GM12878 (cell line): Measurements from ENCODE around the gene STX16. TPM values are rescaled to one million over a fixed set of nuclear protein-coding genes. Genes with fewer than 3 reads are reported as not detected.

Source experiments
- ATAC-seq: fragments of 200-7000 bp; cut with Tn5 transposase; 3 replicates; pipeline ENCODE4 v1.9.1; 2020; ENCODE audit warnings: mild to moderate bottlenecking, moderate library complexity
- BruUV-seq: library from RNA; stranded (reverse); fragments of 400-500 nt; replicated peaks from 2 replicates; lab custom pipeline; 2021; lab: Mats Ljungman, UMichigan
- CTCF ChIA-PET: fragments of 300-600 bp; sonication (Branson Sonifier 250); formaldehyde crosslinking; extraction: SDS; loops from one replicate; lab custom pipeline; 2021; ENCODE audit warnings: inconsistent platforms; lab: Yijun Ruan, JAX
- POLR2A ChIA-PET: fragments of 350-600 bp; formaldehyde crosslinking; extraction: SDS; loops from one replicate; lab custom pipeline; 2021; ENCODE audit warnings: inconsistent platforms; lab: Charles Lee
- RAD21 ChIA-PET: fragments of 300-600 bp; sonication (Branson Sonifier 250); formaldehyde crosslinking; loops from one replicate; lab custom pipeline; 2023; ENCODE audit warnings: antibody characterized with exemption; ENCODE audit not compliant: unreplicated experiment; lab: Charles Lee
- SMC1A ChIA-PET: fragments of 300-600 bp; sonication (Branson Sonifier 250); formaldehyde crosslinking; loops from one replicate; lab custom pipeline; 2023; ENCODE audit not compliant: unreplicated experiment, uncharacterized antibody; lab: Charles Lee
- DNase-seq: peaks from one replicate; pipeline ENCODE4 v3.0.0-alpha.2; 2011; ENCODE audit warnings: low read depth, low spot score
- FAIRE-seq: peaks from 3 replicates; lab custom pipeline; 2011; peaks lifted over from hg19 to GRCh38; lab: Jason Lieb, UNC
- H2AFZ ChIP-seq: 2 replicates; pipeline ENCODE4 v1.6.0; 2011; ENCODE audit warnings: low read depth, low read length, control low read depth; ENCODE audit not compliant: control insufficient read depth
- H3K27ac ChIP-seq: 2 replicates; pipeline ENCODE4 v1.5.1; 2011; ENCODE audit warnings: control low read depth; ENCODE audit not compliant: control insufficient read depth, insufficient read depth
- H3K27me3 ChIP-seq, 2 experiments: replicated peaks in 1 of 2; 2 replicates each; pipeline versions ENCODE4 v1.6.0 to v1.6.1; 2011; ENCODE audit warnings: low read length in 1 of 2; ENCODE audit not compliant: control insufficient read depth in 2 of 2, insufficient read depth in 2 of 2
- H3K36me3 ChIP-seq, 2 experiments: 2 replicates each; pipeline ENCODE4 v1.5.1; 2011; ENCODE audit warnings: low read length in 1 of 2; ENCODE audit not compliant: control insufficient read depth in 2 of 2, insufficient read depth in 2 of 2
- H3K4me1 ChIP-seq: 2 replicates; pipeline ENCODE4 v1.6.1; 2011; ENCODE audit warnings: mild to moderate bottlenecking, low read length, moderate library complexity, mixed read lengths; ENCODE audit not compliant: control insufficient read depth, insufficient read depth
- H3K4me2 ChIP-seq: 2 replicates; pipeline ENCODE4 v1.6.0; 2011; ENCODE audit warnings: control low read depth; ENCODE audit not compliant: control insufficient read depth, insufficient read depth
- H3K4me3 ChIP-seq: fragments of 200-600 bp; sonication (generic); 2 replicates; pipeline ENCODE4 v1.5.1; 2016
- H3K79me2 ChIP-seq: 2 replicates; pipeline ENCODE4 v1.6.0; 2011; ENCODE audit warnings: low read length; ENCODE audit not compliant: control insufficient read depth, insufficient read depth
- H3K9ac ChIP-seq: 2 replicates; pipeline ENCODE4 v1.8.0; 2011; ENCODE audit warnings: low read length, control low read depth, mixed read lengths; ENCODE audit not compliant: control insufficient read depth, insufficient read depth
- H3K9me3 ChIP-seq: replicated peaks from 3 replicates; pipeline ENCODE4 v1.5.1; 2011; ENCODE audit warnings: mild to moderate bottlenecking, low read length; ENCODE audit not compliant: control insufficient read depth, insufficient read depth
- H4K20me1 ChIP-seq: 2 replicates; pipeline ENCODE4 v1.6.0; 2011; ENCODE audit not compliant: control insufficient read depth, insufficient read depth
- BMI1 ChIP-seq: fragments of 450-650 bp; IDR thresholded peaks from 2 replicates; pipeline ENCODE4 v1.6.1; 2016; ENCODE audit warnings: mild to moderate bottlenecking, moderate library complexity, borderline replicate concordance
- CHD4 ChIP-seq: fragments of 200-600 bp; sonication (generic); IDR thresholded peaks from 2 replicates; pipeline ENCODE4 v1.6.1; 2016; ENCODE audit warnings: mild to moderate bottlenecking
- HDAC6 ChIP-seq: fragments of 200-600 bp; sonication (generic); IDR thresholded peaks from one replicate; pipeline ENCODE4 v1.8.0; 2017; ENCODE audit warnings: antibody characterized with exemption; ENCODE audit not compliant: unreplicated experiment
- IKZF2 ChIP-seq, 2 experiments: fragments of 450-650 bp; IDR thresholded peaks; 2 replicates each; pipeline ENCODE4 v1.6.1; 2017; ENCODE audit warnings: mild to moderate bottlenecking in 2 of 2, moderate library complexity in 2 of 2
- MLLT1 ChIP-seq: fragments of 450-650 bp; IDR thresholded peaks from 2 replicates; pipeline ENCODE4 v1.6.1; 2016; ENCODE audit warnings: mild to moderate bottlenecking
- NFIC ChIP-seq: IDR thresholded peaks from 2 replicates; pipeline ENCODE4 v1.6.1; 2012; ENCODE audit warnings: low read depth, mild to moderate bottlenecking, inconsistent platforms, low read length, moderate library complexity
- POLR2A ChIP-seq: IDR thresholded peaks from 2 replicates; pipeline ENCODE4 v1.6.1; 2011; ENCODE audit warnings: low read depth, mild to moderate bottlenecking, low read length
- SUPT20H ChIP-seq: IDR thresholded peaks from 2 replicates; pipeline ENCODE4 v1.6.1; 2011; ENCODE audit warnings: low read depth, mild to moderate bottlenecking, low read length, moderate library complexity, borderline replicate concordance; ENCODE audit not compliant: control insufficient read depth
- TBL1XR1 ChIP-seq: IDR thresholded peaks from 2 replicates; pipeline ENCODE4 v1.6.1; 2012; ENCODE audit warnings: low read depth, low read length, improper control_type of control experiment
- ZBTB40 ChIP-seq: fragments of 450-650 bp; IDR thresholded peaks from 2 replicates; pipeline ENCODE4 v1.6.1; 2016; ENCODE audit warnings: mild to moderate bottlenecking, moderate library complexity, borderline replicate concordance
- ZSCAN29 ChIP-seq: fragments of 450-650 bp; IDR thresholded peaks from 2 replicates; pipeline ENCODE4 v1.6.1; 2017; ENCODE audit warnings: mild to moderate bottlenecking, moderate library complexity
- WGBS: methylation state at CpG from one replicate; pipeline ENCODE4 v1.1.6; 2016; ENCODE audit warnings: low lambda C conversion rate; ENCODE audit not compliant: insufficient replicate concordance, insufficient coverage; ENCODE audit errors: missing lambda C conversion rate; 5-methylcytosine and 5-hydroxymethylcytosine counted together
- in situ Hi-C: fragments of 300-500 bp; cut with MboI; formaldehyde crosslinking; loops from 9 replicates; pipeline ENCODE4 v1.14.3; 2018; ENCODE audit warnings: mixed read lengths
- intact Hi-C: fragments of 100-400 bp; cut with micrococcal nuclease; formaldehyde crosslinking; loops from one replicate; pipeline ENCODE4 v1.14.2; 2022; ENCODE audit not compliant: unreplicated experiment
- polyA plus RNA-seq, 11 experiments: library from polyadenylated mRNA; depleted of rRNA in 4 of 11; unstranded in 6 of 11; stranded (reverse) in 5 of 11; fragments of >200 nt; fragmentation: Nextera tagmentation in 4 of 11; fragmentation: Illumina TruSeq in 1 of 11; extraction: Ambion mirVana in 4 of 11; extraction: Trizol in 1 of 11; gene quantifications; 1 replicate in 1 of 11; 2 replicates in 10 of 11; pipeline versions ENCODE4 v1.2.1 to v1.2.3, GENCODE V29; 2011 to 2016; ENCODE audit warnings: inconsistent platforms in 2 of 11, missing spikeins in 2 of 11, low read depth in 1 of 11
- total RNA-seq, 4 experiments: library from RNA; depleted of rRNA in 3 of 4; stranded (reverse); fragments of >200 nt in 3 of 4; fragmentation: Illumina TruSeq in 1 of 4; extraction: Trizol in 1 of 4; gene quantifications; 2 replicates each; pipeline versions ENCODE4 v1.2.1 to v1.2.3, GENCODE V29; 2013 to 2021

STX16 gene
- total and polyA plus RNA-seq, 10 of the 15 experiments (the other 5 are each of a cell fraction or from before 2014, with no cell fraction given): 6.3 to 68.4 (median 35.8) TPM

GRCh38 chr20:58636396-58636982 is 14.6 kb upstream of the STX16 start:
- in situ Hi-C loops (loop anchor here (25.0 kb wide), 1 partner anchor 174 kb away; no protein-coding TSS in a partner anchor), intact Hi-C loops (no loop called here)
- Histone ChIP-seq H3K4me3 (no peak overlapping the region), H3K27ac (no peak overlapping the region), H3K4me2 (no peak overlapping the region), H2AFZ (no peak overlapping the region), H3K9ac (no peak overlapping the region), H3K36me3 (no peaks in the 10 kb centered on the region), H3K4me1 (peaks cover 8% of the 10 kb centered on the region), H3K27me3 (no peaks in the 10 kb centered on the region; a peak in 2 of 4 replicates), H4K20me1 (no peaks in the 10 kb centered on the region), H3K79me2 (no peaks in the 10 kb centered on the region), H3K9me3 (no peaks in the 10 kb centered on the region)
- TF ChIP-seq HDAC6 (no peak), ZSCAN29 (no peak), MLLT1 (no peak), IKZF2 (IDR thresholded peaks at IDR 0.05) (no peak), BMI1 (no peak), SUPT20H (no peak), NFIC (no peak), POLR2A (no peak), TBL1XR1 (no peak), ZBTB40 (no peak), CHD4 (no peak)
- ChIA-PET SMC1A (no interaction called here), POLR2A (no interaction called here), CTCF (interaction anchor here (0.7 to 1.0 kb wide), 2 partner anchors 10 to 15 kb away, joined by 3 read pairs; partner anchors contain the start of gene STX16), RAD21 (no interaction called here)
- DNase-seq: no peak
- no peak for ATAC-seq
- BruUV-seq: no TSS peak
- no peak for FAIRE-seq
- 39% methylated on average over 10 of the region's 10 CpGs for WGBS
